K562 (cell line): ENCODE data around the gene ADARB2. TPM values are rescaled to one million over a fixed set of nuclear protein-coding genes. Genes with fewer than 3 reads are reported as not detected.

ENCODE experiments used
- ATAC-seq: fragments of 200-7000 bp; cut with Tn5 transposase; 3 replicates; pipeline ENCODE4 v1.9.1; 2020; ENCODE audit warnings: moderate library complexity
- BruUV-seq: library from RNA; stranded (reverse); fragments of 400-500 nt; replicated peaks from 2 replicates; lab custom pipeline; 2021; lab: Mats Ljungman, UMichigan
- CTCF ChIA-PET: fragments of 300-600 bp; formaldehyde crosslinking; extraction: SDS; loops from one replicate; lab custom pipeline; 2021; ENCODE audit warnings: low intra/inter-chr PET ratio; lab: Yijun Ruan, JAX
- POLR2A ChIA-PET: fragments of 300-600, 350-650 bp; sonication (Branson Sonifier 250); formaldehyde crosslinking; extraction: SDS; loops from one replicate; lab custom pipeline; 2021; ENCODE audit warnings: antibody characterized with exemption, inconsistent platforms; lab: Yijun Ruan, JAX
- DNase-seq, 4 experiments: peaks; one replicate each; pipeline versions ENCODE4 v3.0.0 to v3.0.0-alpha.2; 2011 to 2018; ENCODE audit warnings: low spot score in 3 of 4, mixed read lengths in 3 of 4; ENCODE audit errors: extremely low read depth in 1 of 4
- FAIRE-seq: peaks from 2 replicates; lab custom pipeline; 2011; peaks lifted over from hg19 to GRCh38; lab: Jason Lieb, UNC
- H2AFZ ChIP-seq: 2 replicates; pipeline ENCODE4 v1.6.0; 2011; ENCODE audit warnings: low read depth, low read length, control low read depth, inconsistent platforms
- H3K27ac ChIP-seq: fragments of 200-600 bp; 3 replicates; pipeline ENCODE4 v1.8.0; 2011; ENCODE audit warnings: low read depth, mild to moderate bottlenecking, control low read depth, inconsistent platforms, low read length, moderate library complexity, mixed read lengths; ENCODE audit errors: extremely low read depth
- H3K27me3 ChIP-seq, 2 experiments: fragments of 300-600 bp in 1 of 2; 2 replicates in 1 of 2; 3 replicates in 1 of 2; pipeline versions ENCODE4 v1.6.0 to v1.8.0; 2011; ENCODE audit warnings: inconsistent platforms in 2 of 2, low read length in 2 of 2, mild to moderate bottlenecking in 1 of 2, mixed read lengths in 1 of 2, moderate library complexity in 1 of 2; ENCODE audit not compliant: control insufficient read depth in 2 of 2, insufficient read depth in 2 of 2
- H3K36me3 ChIP-seq: fragments of 300-600 bp; 3 replicates; pipeline ENCODE4 v1.8.0; 2011; ENCODE audit warnings: mild to moderate bottlenecking, low read length, inconsistent platforms; ENCODE audit not compliant: control insufficient read depth, insufficient read depth
- H3K4me1 ChIP-seq, 2 experiments: fragments of 200-600 bp in 1 of 2; replicated peaks in 1 of 2; 2 replicates in 1 of 2; 3 replicates in 1 of 2; pipeline versions ENCODE4 v1.5.1 to v1.8.0; 2011; ENCODE audit warnings: inconsistent platforms in 2 of 2, low read length in 2 of 2, mild to moderate bottlenecking in 1 of 2, mixed read lengths in 1 of 2, moderate library complexity in 1 of 2; ENCODE audit not compliant: control insufficient read depth in 2 of 2, insufficient read depth in 2 of 2
- H3K4me2 ChIP-seq: 2 replicates; pipeline ENCODE4 v1.6.1; 2011; ENCODE audit warnings: low read length, control low read depth, inconsistent platforms, mixed read lengths; ENCODE audit not compliant: insufficient read depth
- H3K4me3 ChIP-seq: fragments of 200-600 bp; sonication (generic), shearing (Covaris generic); 2 replicates; pipeline ENCODE4 v1.5.1; 2016; ENCODE audit warnings: control low read depth, inconsistent platforms
- H3K79me2 ChIP-seq: fragments of 200-600 bp; 3 replicates; pipeline ENCODE4 v1.8.0; 2011; ENCODE audit warnings: low read length, inconsistent platforms; ENCODE audit not compliant: control insufficient read depth, insufficient read depth
- H3K9ac ChIP-seq, 2 experiments: 2 replicates each; pipeline versions ENCODE4 v1.6.0 to v1.6.1; 2011; ENCODE audit warnings: low read depth in 2 of 2, low read length in 2 of 2, control low read depth in 1 of 2, inconsistent platforms in 1 of 2, mild to moderate bottlenecking in 1 of 2, mixed read lengths in 1 of 2; ENCODE audit not compliant: insufficient read depth in 1 of 2
- H3K9me1 ChIP-seq: one replicate; pipeline ENCODE4 v1.6.0; 2011; ENCODE audit warnings: inconsistent platforms, mild to moderate bottlenecking, low read length, moderate library complexity; ENCODE audit not compliant: control insufficient read depth, insufficient read depth
- H3K9me3 ChIP-seq: replicated peaks from 2 replicates; pipeline ENCODE4 v1.5.1; 2011; ENCODE audit warnings: low read depth, low read length, inconsistent platforms; ENCODE audit not compliant: control insufficient read depth, insufficient read depth
- H4K20me1 ChIP-seq: replicated peaks from 2 replicates; pipeline ENCODE4 v1.6.1; 2011; ENCODE audit warnings: low read length, inconsistent platforms, mixed read lengths; ENCODE audit not compliant: control insufficient read depth, insufficient read depth
- MTA3 ChIP-seq: fragments of 450-650 bp; formaldehyde crosslinking; IDR thresholded peaks from 2 replicates; pipeline ENCODE4 v1.6.1; 2017; ENCODE audit warnings: mild to moderate bottlenecking, borderline replicate concordance
- ZNF12 ChIP-seq: sonication (generic); formaldehyde crosslinking; IDR thresholded peaks from 2 replicates; pipeline ENCODE4 v1.4.0; 2020; ENCODE audit warnings: mild to moderate bottlenecking, missing genetic modification reagents
- ZNF174 ChIP-seq: fragments of 250-450 bp; sonication (Bioruptor Pico); IDR thresholded peaks from 2 replicates; pipeline ENCODE4 v1.4.0; 2020; ENCODE audit warnings: mild to moderate bottlenecking
- WGBS: fragments of 100-300 bp; shearing (Covaris generic); methylation state at CpG from one replicate; pipeline ENCODE4 v1.1.6; 2016; ENCODE audit warnings: low coverage, mixed read lengths; ENCODE audit not compliant: insufficient coverage; ENCODE audit errors: missing lambda C conversion rate; 5-methylcytosine and 5-hydroxymethylcytosine counted together
- in situ Hi-C: fragments of 300-500 bp; cut with MboI; formaldehyde crosslinking; loops from 4 replicates; pipeline ENCODE4 v1.15.0; 2018; ENCODE audit warnings: inconsistent platforms, mixed read lengths
- intact Hi-C: fragments of 100-400 bp; cut with micrococcal nuclease; formaldehyde crosslinking; loops from 2 replicates; pipeline ENCODE4 v1.14.2; 2022
- polyA plus RNA-seq, 8 experiments: library from polyadenylated mRNA; depleted of rRNA in 4 of 8; stranded (reverse) in 5 of 8; unstranded in 3 of 8; fragments of >200 nt; fragmentation: Nextera tagmentation in 2 of 8; fragmentation: Illumina TruSeq in 1 of 8; extraction: Ambion mirVana in 2 of 8; extraction: Trizol in 1 of 8; gene quantifications; 2 replicates each; pipeline versions ENCODE4 v1.2.1 to v1.2.3, GENCODE V29; 2011 to 2014; ENCODE audit warnings: inconsistent platforms in 1 of 8, missing spikeins in 1 of 8
- total RNA-seq, 7 experiments: library from RNA; depleted of rRNA in 6 of 7; stranded (reverse); fragments of >200 nt in 6 of 7; fragmentation: Illumina TruSeq in 2 of 7; extraction: Trizol in 2 of 7; gene quantifications; 2 replicates each; pipeline versions ENCODE4 v1.2.1 to v1.2.3, GENCODE V29; 2011 to 2021; ENCODE audit warnings: low replicate concordance in 1 of 7

Gene ADARB2
- total and polyA plus RNA-seq, 9 of the 15 experiments (the other 6 are each of a cell fraction or from before 2014, with no cell fraction given) = not detected

- DNase-seq (no peak), ATAC-seq (no peak), FAIRE-seq (no peak)
- intact Hi-C loops = no loop called here
- no peaks in the 10 kb centered on the region for H3K79me2 ChIP-seq
- no peak overlapping the region for H3K4me2 ChIP-seq
- no TSS peak for BruUV-seq
- no peak overlapping the region for H3K4me3 ChIP-seq
- 0% methylated on average over 8 of the region's 12 CpGs for WGBS
- H2AFZ ChIP-seq = no peak overlapping the region
- ChIA-PET POLR2A (no interaction called here), CTCF (no interaction called here)
- H3K27ac ChIP-seq = no peak overlapping the region
- H3K9ac ChIP-seq = no peak overlapping the region
- no peaks in the 10 kb centered on the region for H4K20me1 ChIP-seq
- no peaks in the 10 kb centered on the region for H3K36me3 ChIP-seq
- H3K27me3 ChIP-seq = peaks cover 5 to 56% of the 10 kb centered on the region in 2 experiments; a peak in 3 of 5 replicates
- TF ChIP-seq ZNF174 (CRISPR knock-in tag) (no peak), ZNF12 (CRISPR knock-in tag) (no peak)
- peaks cover 2% of the 10 kb centered on the region for H3K9me1 ChIP-seq
- H3K9me3 ChIP-seq = no peaks in the 10 kb centered on the region
- no peaks in the 10 kb centered on the region for H3K4me1 ChIP-seq
- in situ Hi-C loops = no loop called here
These were observed 146.3 kb downstream of the ADARB2 start for GRCh38 chr10:1591045-1591444.

GRCh38 chr10:1589257-1589656 is 148.1 kb downstream of the ADARB2 start:
- Histone ChIP-seq H2AFZ (no peak overlapping the region), H3K27ac (no peak overlapping the region), H3K36me3 (no peaks in the 10 kb centered on the region), H3K4me2 (no peak overlapping the region), H3K9me3 (no peaks in the 10 kb centered on the region), H3K4me3 (no peak overlapping the region), H3K27me3 (peaks cover 6 to 42% of the 10 kb centered on the region in 2 experiments; a peak in 4 of 5 replicates), H3K79me2 (no peaks in the 10 kb centered on the region), H3K4me1 (no peaks in the 10 kb centered on the region; a peak in 1 of 5 replicates)
- intact Hi-C loops = no loop called here
- WGBS = 2% methylated on average over 12 of the region's 17 CpGs
- in situ Hi-C loops = no loop called here
- ATAC-seq = no peak
- BruUV-seq = no TSS peak
- CTCF ChIA-PET = no interaction called here
- POLR2A ChIA-PET = no interaction called here
- no peak for DNase-seq
- TF ChIP-seq MTA3 = no peak
- TF ChIP-seq, all 486 proteins: peak for 0
- H3K9ac ChIP-seq = no peak overlapping the region
- H4K20me1 ChIP-seq = no peaks in the 10 kb centered on the region
- H3K9me1 ChIP-seq = no peaks in the 10 kb centered on the region
- FAIRE-seq = no peak
